ENCODE results near the gene PRIM1. TPM values are rescaled to one million over a fixed set of nuclear protein-coding genes. Genes with fewer than 3 reads are reported as not detected.
"Not testable (repeated sequence)": the region's sequence is repeated elsewhere in the genome, so short reads cannot be mapped to it uniquely, and the experiment has no call there.

The PRIM1 gene
- total RNA-seq, 4 donors from 2014 or later: 7.9 to 10.5 (median 9.1) TPM

- DNase-seq (ENCODE audit: low spot score in 2 of 2): no peak
- 88 to 98% methylated on average over 3 of the region's 3 CpGs for WGBS, 2 donors
- no peak for TF ChIP-seq POLR2A (IDR thresholded peaks at IDR 0.05)
- TF ChIP-seq CTCF (IDR thresholded peaks at IDR 0.05): no peak
- intact Hi-C loops (cut with DNase I; ENCODE audit: low total_unique reads): no loop called here
- no peak overlapping the region for H3K4me3 ChIP-seq (ENCODE audit: low read depth, poor library complexity, severe bottlenecking)
Measured at GRCh38 chr12:56713345-56713744, 38.8 kb downstream of the PRIM1 start.

- no peak for DNase-seq (ENCODE audit: low spot score in 2 of 2)
- WGBS, 2 donors: 80 to 90% methylated on average over 4 to 5 of the region's 5 CpGs
- no peak for TF ChIP-seq CTCF (IDR thresholded peaks at IDR 0.05)
- TF ChIP-seq POLR2A (IDR thresholded peaks at IDR 0.05): no peak
- H3K4me3 ChIP-seq (ENCODE audit: low read depth, poor library complexity, severe bottlenecking): no peak overlapping the region
- intact Hi-C loops (cut with DNase I; ENCODE audit: low total_unique reads): no loop called here
Measured at GRCh38 chr12:56709759-56710376, 42.3 kb downstream of the PRIM1 start.

GRCh38 chr12:56704522-56704921 lies 47.6 kb downstream of the PRIM1 start:
- intact Hi-C loops (cut with DNase I; ENCODE audit: low total_unique reads); DNase-seq (ENCODE audit: low spot score in 2 of 2); H3K4me3 ChIP-seq (ENCODE audit: low read depth, poor library complexity, severe bottlenecking): not testable (repeated sequence)
- 87 to 89% methylated on average over 5 of the region's 5 CpGs for WGBS, 2 donors

GRCh38 chr12:56699020-56699661 lies 53.0 kb downstream of the PRIM1 start:
- intact Hi-C loops (cut with DNase I; ENCODE audit: low total_unique reads): no loop called here
- no peak overlapping the region for H3K4me3 ChIP-seq (ENCODE audit: low read depth, poor library complexity, severe bottlenecking)
- DNase-seq (ENCODE audit: low spot score in 2 of 2): no peak
- 71 to 74% methylated on average over 3 of the region's 3 CpGs for WGBS, 2 donors
- TF ChIP-seq POLR2A (IDR thresholded peaks at IDR 0.05) (no peak), CTCF (IDR thresholded peaks at IDR 0.05) (no peak)

GRCh38 chr12:56695327-56696101 lies 56.6 kb downstream of the PRIM1 start:
- no peak overlapping the region for H3K4me3 ChIP-seq (ENCODE audit: low read depth, poor library complexity, severe bottlenecking)
- no peak for DNase-seq (ENCODE audit: low spot score in 2 of 2)
- TF ChIP-seq POLR2A (IDR thresholded peaks at IDR 0.05) (no peak), CTCF (IDR thresholded peaks at IDR 0.05) (no peak)
- intact Hi-C loops (cut with DNase I; ENCODE audit: low total_unique reads): no loop called here
- 61 to 72% methylated on average over 2 of the region's 2 CpGs for whole genome bisulfite sequencing, 2 donors

- no peak for DNase-seq (ENCODE audit: low spot score in 2 of 2)
- no peak overlapping the region for H3K4me3 ChIP-seq (ENCODE audit: low read depth, poor library complexity, severe bottlenecking)
- 75 to 92% methylated on average over 5 of the region's 5 CpGs for WGBS, 2 donors
- intact Hi-C loops (cut with DNase I; ENCODE audit: low total_unique reads): no loop called here
- TF ChIP-seq POLR2A (IDR thresholded peaks at IDR 0.05) (no peak), CTCF (IDR thresholded peaks at IDR 0.05) (no peak)
Measured at GRCh38 chr12:56694161-56694560, 58.0 kb downstream of the PRIM1 start.

Measured in lower leg skin (tissue), 4 donors.